ENCODE measurements around the gene PSTPIP1. TPM values are rescaled to one million over a fixed set of nuclear protein-coding genes. Genes with fewer than 3 reads are reported as not detected.

The PSTPIP1 gene
- total and polyA plus RNA-seq, 7 donors, result 0.97 to 2.2 (median 1.3) TPM

GRCh38 chr15:77064539-77065308, 69.8 kb downstream of the PSTPIP1 start:
- intact Hi-C loops (cut with DNase I), result no loop called here
- H3K9me3 ChIP-seq, result no peaks in the 10 kb centered on the region
- ATAC-seq (peak in 3 of 4 donors; percentile 47 to 58 (median 50)), DNase-seq (no peak)
- no peaks in the 10 kb centered on the region for H3K36me3 ChIP-seq (ENCODE audit: insufficient read depth in 1 of 2, low read depth in 1 of 2)
- WGBS, 3 donors, result 58 to 61% (median 60%) methylated on average over 6 of the region's 6 CpGs
- H3K4me3 ChIP-seq, result no peak overlapping the region
- no peak for TF ChIP-seq CTCF (IDR thresholded peaks at IDR 0.05)
- H3K27me3 ChIP-seq (ENCODE audit: insufficient read depth in 3 of 3, low read length in 2 of 3), result no peaks in the 10 kb centered on the region
- peak overlapping the region; percentile 84 for H3K27ac ChIP-seq
- peaks cover 81% of the 10 kb centered on the region for H3K4me1 ChIP-seq

- TF ChIP-seq CTCF (IDR thresholded peaks at IDR 0.05), result no peak
- Histone ChIP-seq H3K4me1 (peaks cover 63% of the 10 kb centered on the region), H3K27me3 (ENCODE audit: insufficient read depth in 3 of 3, low read length in 2 of 3) (no peaks in the 10 kb centered on the region), H3K36me3 (ENCODE audit: insufficient read depth in 1 of 2, low read depth in 1 of 2) (no peaks in the 10 kb centered on the region), H3K27ac (peak overlapping the region; percentile 84), H3K9me3 (no peaks in the 10 kb centered on the region), H3K4me3 (no peak overlapping the region)
- no peak for ATAC-seq
- no peak for DNase-seq
- 40 to 61% (median 51%) methylated on average over 3 of the region's 3 CpGs for WGBS, 3 donors
- intact Hi-C loops (cut with DNase I), result no loop called here
These were observed 72.2 kb downstream of the PSTPIP1 start for GRCh38 chr15:77066971-77067690.

- WGBS, 3 donors, result 67 to 93% (median 75%) methylated on average over 3 of the region's 3 CpGs
- intact Hi-C loops (cut with DNase I), result no loop called here
- H3K9me3 ChIP-seq, result no peaks in the 10 kb centered on the region
- no peak for TF ChIP-seq CTCF (IDR thresholded peaks at IDR 0.05)
- DNase-seq (no peak), ATAC-seq (no peak)
- H3K27me3 ChIP-seq (ENCODE audit: insufficient read depth in 3 of 3, low read length in 2 of 3), result no peaks in the 10 kb centered on the region
- no peaks in the 10 kb centered on the region for H3K36me3 ChIP-seq (ENCODE audit: insufficient read depth in 1 of 2, low read depth in 1 of 2)
- peak overlapping the region; percentile 84 for H3K27ac ChIP-seq
- H3K4me3 ChIP-seq, result no peak overlapping the region
- H3K4me1 ChIP-seq, result peaks cover 59% of the 10 kb centered on the region
These were observed 72.9 kb downstream of the PSTPIP1 start for GRCh38 chr15:77067691-77068367.

GRCh38 chr15:77068633-77069032, 73.7 kb downstream of the PSTPIP1 start:
- TF ChIP-seq CTCF (IDR thresholded peaks at IDR 0.05), result no peak
- ATAC-seq, result no peak
- intact Hi-C loops (cut with DNase I), result no loop called here
- H3K27ac ChIP-seq, result peak overlapping the region; percentile 96
- H3K4me1 ChIP-seq, result peaks cover 52% of the 10 kb centered on the region
- no peaks in the 10 kb centered on the region for H3K36me3 ChIP-seq (ENCODE audit: insufficient read depth in 1 of 2, low read depth in 1 of 2)
- no peaks in the 10 kb centered on the region for H3K9me3 ChIP-seq
- DNase-seq, result no peak
- 77 to 88% (median 77%) methylated on average over 7 of the region's 7 CpGs for WGBS, 3 donors
- H3K4me3 ChIP-seq, result peak overlapping the region; percentile 94
- no peaks in the 10 kb centered on the region for H3K27me3 ChIP-seq (ENCODE audit: insufficient read depth in 3 of 3, low read length in 2 of 3)

Measured in psoas muscle (tissue), 8 donors.